ENCODE data around the gene CFAP119.

The CFAP119 gene

GRCh38 chr16:30786115-30786935 is 24.5 kb upstream of the CFAP119 start:
- H3K4me1 ChIP-seq (ENCODE audit: low read length), result no peaks in the 10 kb centered on the region
- peak overlapping the region; percentile 49; the same call in 1 of the 2 replicates for H3K9ac ChIP-seq (ENCODE audit: low read length)
- no peaks in the 10 kb centered on the region for H3K79me2 ChIP-seq (ENCODE audit: low read length)
- no peaks in the 10 kb centered on the region for H3K27me3 ChIP-seq (ENCODE audit: low read depth, low read length)
- no peak overlapping the region for H2AFZ ChIP-seq (ENCODE audit: low read depth, low read length)
- no peaks in the 10 kb centered on the region for H3K36me3 ChIP-seq (replicated peaks; ENCODE audit: low read depth, low read length)
- peak overlapping the region; percentile 76 for H3K4me3 ChIP-seq (ENCODE audit: low read length)
- H3K9me3 ChIP-seq (ENCODE audit: insufficient read depth, low read length), result no peaks in the 10 kb centered on the region
- no peak for TF ChIP-seq EZH2phosphoT487 (IDR thresholded peaks at IDR 0.05; ENCODE audit: low read depth)
- TF ChIP-seq, protein P1, sequence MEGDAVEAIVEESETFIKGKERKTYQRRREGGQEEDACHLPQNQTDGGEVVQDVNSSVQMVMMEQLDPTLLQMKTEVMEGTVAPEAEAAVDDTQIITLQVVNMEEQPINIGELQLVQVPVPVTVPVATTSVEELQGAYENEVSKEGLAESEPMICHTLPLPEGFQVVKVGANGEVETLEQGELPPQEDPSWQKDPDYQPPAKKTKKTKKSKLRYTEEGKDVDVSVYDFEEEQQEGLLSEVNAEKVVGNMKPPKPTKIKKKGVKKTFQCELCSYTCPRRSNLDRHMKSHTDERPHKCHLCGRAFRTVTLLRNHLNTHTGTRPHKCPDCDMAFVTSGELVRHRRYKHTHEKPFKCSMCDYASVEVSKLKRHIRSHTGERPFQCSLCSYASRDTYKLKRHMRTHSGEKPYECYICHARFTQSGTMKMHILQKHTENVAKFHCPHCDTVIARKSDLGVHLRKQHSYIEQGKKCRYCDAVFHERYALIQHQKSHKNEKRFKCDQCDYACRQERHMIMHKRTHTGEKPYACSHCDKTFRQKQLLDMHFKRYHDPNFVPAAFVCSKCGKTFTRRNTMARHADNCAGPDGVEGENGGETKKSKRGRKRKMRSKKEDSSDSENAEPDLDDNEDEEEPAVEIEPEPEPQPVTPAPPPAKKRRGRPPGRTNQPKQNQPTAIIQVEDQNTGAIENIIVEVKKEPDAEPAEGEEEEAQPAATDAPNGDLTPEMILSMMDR (IDR thresholded peaks at IDR 0.05; ENCODE audit: low read depth, low read length), result no peak
- no peaks in the 10 kb centered on the region for H4K20me1 ChIP-seq (ENCODE audit: insufficient read depth, low read length)
- peak overlapping the region; percentile 40 for H3K4me2 ChIP-seq (ENCODE audit: low read length)
- no peak overlapping the region for H3K27ac ChIP-seq (ENCODE audit: low read length)

DNA sequence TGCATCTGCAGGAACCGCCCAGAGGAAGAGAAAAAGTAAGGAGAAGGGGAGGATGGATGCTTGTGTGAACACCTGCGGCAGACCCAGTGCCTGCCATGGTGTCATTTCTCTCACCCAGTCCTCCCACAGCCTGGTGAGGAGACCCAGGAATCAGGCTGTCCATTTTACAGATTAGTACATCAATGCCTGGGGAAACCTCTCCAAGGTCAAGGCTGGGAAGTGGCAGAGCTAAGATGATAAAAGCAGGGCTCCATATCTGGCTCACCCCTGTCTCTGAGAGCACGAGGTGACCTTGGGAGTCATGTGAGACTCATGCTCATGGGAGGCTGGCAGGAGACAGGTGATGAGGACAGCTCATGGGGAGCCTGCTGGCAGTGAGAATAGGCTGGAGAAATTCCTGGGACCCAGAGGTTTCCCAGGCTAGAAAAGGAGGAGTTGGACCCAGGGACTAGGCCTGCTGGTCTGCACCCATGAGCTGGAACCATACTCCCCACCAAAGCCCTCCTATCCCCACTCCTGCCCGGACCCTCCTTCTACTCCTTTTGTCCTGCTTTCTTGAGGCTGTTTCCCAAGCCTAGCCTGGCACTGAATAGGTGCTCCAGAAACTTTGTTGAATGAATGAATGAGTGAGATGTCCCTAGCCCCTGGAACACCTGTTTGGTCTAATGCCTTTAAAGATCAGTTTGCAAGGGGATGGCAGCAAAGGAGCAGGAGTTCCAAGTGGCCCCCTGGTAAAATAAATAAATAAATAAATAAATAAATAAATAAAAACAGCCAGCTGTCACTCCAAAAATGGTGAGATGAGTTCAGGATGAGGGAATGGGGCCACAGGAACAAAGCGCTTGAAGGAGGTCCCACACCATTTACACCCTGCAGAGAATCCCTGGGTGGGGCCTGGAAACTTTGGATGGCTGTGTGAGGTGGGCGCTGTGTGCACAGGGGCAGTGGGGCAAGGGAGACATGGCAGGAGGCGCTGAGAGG is 23.6 kb upstream of the CFAP119 start:
- Histone ChIP-seq H3K79me2 (ENCODE audit: low read length) (no peaks in the 10 kb centered on the region), H3K9me3 (ENCODE audit: insufficient read depth, low read length) (no peaks in the 10 kb centered on the region), H4K20me1 (ENCODE audit: insufficient read depth, low read length) (no peaks in the 10 kb centered on the region), H3K4me1 (ENCODE audit: low read length) (no peaks in the 10 kb centered on the region), H3K36me3 (replicated peaks; ENCODE audit: low read depth, low read length) (no peaks in the 10 kb centered on the region), H2AFZ (ENCODE audit: low read depth, low read length) (no peak overlapping the region), H3K4me3 (ENCODE audit: low read length) (no peak overlapping the region), H3K9ac (ENCODE audit: low read length) (no peak overlapping the region), H3K27me3 (ENCODE audit: low read depth, low read length) (no peaks in the 10 kb centered on the region), H3K4me2 (ENCODE audit: low read length) (no peak overlapping the region), H3K27ac (ENCODE audit: low read length) (no peak overlapping the region)
- TF ChIP-seq EZH2phosphoT487 (IDR thresholded peaks at IDR 0.05; ENCODE audit: low read depth), result no peak
- TF ChIP-seq, protein P1 (IDR thresholded peaks at IDR 0.05; ENCODE audit: low read depth, low read length), result no peak

GRCh38 chr16:30784215-30784614 is 22.4 kb upstream of the CFAP119 start:
- H3K9ac ChIP-seq (ENCODE audit: low read length), result no peak overlapping the region
- no peak for TF ChIP-seq EZH2phosphoT487 (IDR thresholded peaks at IDR 0.05; ENCODE audit: low read depth)
- TF ChIP-seq, protein P1 (IDR thresholded peaks at IDR 0.05; ENCODE audit: low read depth, low read length), result no peak
- no peak overlapping the region for H3K4me2 ChIP-seq (ENCODE audit: low read length)
- H3K9me3 ChIP-seq (ENCODE audit: insufficient read depth, low read length), result no peaks in the 10 kb centered on the region
- H3K36me3 ChIP-seq (replicated peaks; ENCODE audit: low read depth, low read length), result no peaks in the 10 kb centered on the region
- H4K20me1 ChIP-seq (ENCODE audit: insufficient read depth, low read length), result no peaks in the 10 kb centered on the region
- no peaks in the 10 kb centered on the region for H3K27me3 ChIP-seq (ENCODE audit: low read depth, low read length)
- no peaks in the 10 kb centered on the region for H3K4me1 ChIP-seq (ENCODE audit: low read length)
- H3K27ac ChIP-seq (ENCODE audit: low read length), result no peak overlapping the region
- no peak overlapping the region for H2AFZ ChIP-seq (ENCODE audit: low read depth, low read length)
- H3K4me3 ChIP-seq (ENCODE audit: low read length), result no peak overlapping the region
- H3K79me2 ChIP-seq (ENCODE audit: low read length), result no peaks in the 10 kb centered on the region
